GM18907 (cell line): Measurements from ENCODE around the gene GRM1.

Experiments used
- ATAC-seq: cut with Tn5 transposase; IDR thresholded peaks from one replicate; pipeline ENCODE4 v1.9.1; 2021; ENCODE audit warnings: mild to moderate bottlenecking, moderate library complexity; ENCODE audit not compliant: unreplicated experiment

Gene GRM1

DNA sequence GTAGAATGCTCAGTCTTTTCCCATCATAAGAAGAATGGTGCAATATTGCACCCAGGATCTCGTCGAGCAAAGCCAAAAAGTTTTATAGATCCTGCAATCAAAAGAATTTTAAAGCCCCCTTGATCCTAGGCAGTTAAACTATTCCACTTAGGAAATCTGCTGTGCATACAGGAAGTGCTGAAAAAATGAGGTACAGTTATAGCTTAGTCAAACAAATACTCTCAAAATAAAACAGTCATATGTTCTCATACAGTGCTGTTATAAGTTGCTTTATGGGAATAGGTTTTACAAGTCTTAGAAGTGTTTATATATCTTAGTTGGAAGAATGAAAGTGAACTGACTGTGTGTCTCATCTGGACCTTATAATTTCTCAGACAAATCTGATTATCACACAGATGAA, 282.2 kb downstream of the GRM1 start:
- ATAC-seq, result no peak

DNA sequence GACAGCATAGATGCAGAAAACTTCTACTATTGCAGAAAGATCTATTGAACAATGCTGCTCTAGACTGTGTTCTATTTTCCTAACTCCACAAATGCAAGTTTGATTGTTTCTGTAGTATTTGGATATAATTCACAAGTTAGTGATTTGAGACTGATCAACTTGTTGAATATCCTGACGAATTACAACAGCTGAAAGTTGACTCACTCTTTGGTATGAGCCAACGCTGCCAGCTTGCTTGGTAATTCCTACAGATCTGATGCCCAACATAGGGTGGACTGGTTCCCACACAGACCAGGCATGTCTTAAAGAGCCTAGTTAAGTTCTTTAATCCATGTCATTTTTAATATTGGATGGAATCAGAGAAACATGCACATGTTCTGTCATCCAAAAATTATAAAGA, 283.7 kb downstream of the GRM1 start:
- no peak for ATAC-seq

DNA sequence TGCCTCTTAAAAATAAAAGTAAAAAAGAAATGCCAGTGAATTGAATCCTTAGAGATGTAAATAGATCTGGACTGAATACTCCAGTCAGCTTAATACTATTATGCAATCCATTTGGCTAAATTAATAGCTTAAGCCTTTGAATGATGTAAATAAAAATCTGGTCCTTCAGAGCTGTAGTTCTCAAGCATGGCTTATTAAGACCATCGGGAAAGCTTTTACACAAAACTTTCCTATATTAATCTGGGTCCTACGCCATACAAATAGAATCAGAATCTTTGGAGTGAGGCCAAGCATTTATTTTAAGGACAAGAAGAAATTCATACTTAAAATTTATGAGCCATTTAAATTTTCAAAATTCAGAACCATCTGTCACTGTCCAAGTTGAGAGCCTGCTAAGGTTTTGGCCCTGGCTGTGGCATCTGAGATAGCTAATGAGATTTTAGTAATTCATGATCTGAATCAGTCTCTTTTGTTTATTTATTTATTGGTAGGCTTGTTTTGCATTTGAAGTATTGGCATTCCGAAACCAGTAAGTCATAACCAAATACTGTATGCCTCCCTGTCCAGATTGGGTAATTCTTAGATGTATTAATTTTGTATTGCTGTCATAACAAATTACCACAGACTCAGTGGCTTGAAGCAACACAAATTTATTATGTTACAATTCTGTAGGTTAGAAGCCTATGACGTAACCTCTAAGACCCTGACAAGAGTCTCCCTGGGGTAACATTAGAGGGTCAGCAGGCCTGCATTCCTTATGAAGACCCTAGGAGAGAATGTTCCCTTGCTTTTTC, 286.7 kb downstream of the GRM1 start:
- ATAC-seq, result no peak

DNA sequence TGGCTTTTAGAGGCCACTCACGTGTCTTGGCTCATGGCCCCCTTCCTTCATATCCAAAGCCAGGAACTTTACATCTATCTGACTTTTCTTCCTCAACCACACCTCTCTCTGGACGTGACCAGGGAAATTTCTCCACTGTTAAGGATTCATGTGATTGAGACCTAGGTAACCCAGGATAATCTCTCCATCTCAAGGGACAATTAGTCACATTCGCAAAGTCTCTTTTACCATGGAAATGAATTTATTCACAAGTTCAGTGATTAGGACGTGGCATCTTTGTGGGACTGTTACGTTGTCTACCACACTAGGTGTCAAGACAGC, 287.3 kb downstream of the GRM1 start:
- ATAC-seq, result no peak

DNA sequence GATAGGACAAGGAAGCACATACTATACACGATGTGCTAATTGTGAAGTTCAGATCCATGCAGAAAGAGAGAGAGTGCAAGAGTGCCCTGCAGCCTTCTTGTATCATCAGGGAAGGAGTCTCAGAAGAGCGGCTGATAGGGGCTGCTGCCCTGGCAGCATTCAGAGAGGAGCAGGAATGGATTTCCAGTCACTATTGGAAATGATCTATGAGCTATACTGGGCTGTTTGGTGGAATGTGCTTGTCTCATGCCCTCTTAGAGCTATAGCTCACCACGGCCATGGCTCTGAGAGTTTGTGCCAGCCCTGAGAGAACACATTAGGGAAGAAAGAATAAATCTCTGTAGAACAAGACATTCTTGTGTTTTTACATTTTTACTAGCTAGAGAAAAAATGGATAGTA, 302.2 kb downstream of the GRM1 start:
- ATAC-seq, result no peak

DNA sequence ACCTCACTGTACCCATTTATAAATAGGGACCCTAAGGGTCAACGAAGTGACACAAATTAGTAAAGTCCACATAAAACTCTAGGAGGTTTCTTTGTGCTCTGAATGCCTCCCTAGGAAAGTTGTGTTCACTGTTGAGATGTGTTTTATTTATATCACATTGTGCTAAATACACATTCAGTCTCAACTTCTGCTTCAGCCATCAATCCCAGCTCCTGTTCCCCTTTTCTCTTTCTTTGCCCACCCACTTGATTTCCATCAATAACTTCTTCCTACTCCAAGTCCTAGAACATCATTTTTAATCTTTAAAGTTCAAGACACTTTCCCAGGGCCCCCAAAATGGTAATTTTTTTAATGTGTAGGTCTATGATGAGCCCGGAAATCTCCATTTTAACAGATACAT, 306.5 kb downstream of the GRM1 start:
- ATAC-seq, result no peak

DNA sequence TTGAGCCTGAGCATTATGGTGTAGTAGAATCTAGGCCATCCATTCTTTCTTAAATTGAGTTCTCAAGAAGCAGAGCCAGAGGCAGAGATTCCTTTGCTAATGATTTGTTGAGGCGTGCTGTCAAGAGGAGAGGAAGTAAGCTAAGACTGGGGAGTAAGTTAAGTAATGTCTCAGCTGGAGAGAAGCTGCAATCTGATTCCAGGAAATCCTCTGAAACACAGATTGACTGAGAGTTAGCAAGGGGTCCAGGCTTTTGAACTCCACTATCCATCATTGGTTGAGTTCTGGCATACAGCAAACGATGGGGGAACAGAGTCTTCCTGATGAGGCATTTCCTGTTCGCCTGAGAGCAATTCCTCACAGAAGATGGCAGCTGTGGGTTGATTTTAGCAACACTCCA, 307.3 kb downstream of the GRM1 start:
- no peak for ATAC-seq

DNA sequence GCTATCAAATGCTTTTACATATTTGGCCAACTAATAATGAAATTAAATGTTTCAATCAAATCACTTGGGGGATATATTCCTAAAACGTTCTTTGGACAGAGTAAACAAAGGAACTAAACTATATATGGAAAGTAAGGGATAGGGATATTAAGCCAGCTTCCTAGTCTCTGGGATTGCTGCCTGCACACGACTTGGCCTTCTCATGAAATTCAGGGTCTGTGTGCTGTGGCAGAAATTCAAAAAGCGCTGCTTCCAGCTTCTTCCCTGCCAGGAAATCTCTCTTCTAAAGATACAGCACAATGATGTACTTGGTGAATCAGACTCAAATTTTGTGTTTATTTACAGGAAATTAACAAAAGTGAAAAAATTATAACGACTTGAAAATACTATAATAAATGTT, 308.5 kb downstream of the GRM1 start:
- no peak for ATAC-seq

DNA sequence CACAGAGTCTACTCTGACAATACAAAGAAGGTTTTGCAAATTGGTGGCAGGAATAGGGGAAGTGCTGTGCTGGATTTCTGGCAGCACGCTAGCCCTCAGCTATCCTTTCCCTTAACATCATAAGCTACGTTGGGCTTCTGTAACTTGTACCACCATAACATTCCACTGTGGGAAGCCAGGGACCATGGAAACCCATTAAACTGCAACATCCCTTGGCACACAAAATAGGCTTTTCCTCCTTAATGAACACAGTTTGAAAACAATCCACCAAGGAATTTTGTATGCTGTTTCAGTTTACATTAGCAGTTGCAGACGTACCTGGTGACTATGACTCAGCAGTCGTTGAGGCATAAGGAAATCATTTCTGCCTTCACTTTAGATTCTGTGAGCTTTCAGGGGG, 310.9 kb downstream of the GRM1 start:
- no peak for ATAC-seq

DNA sequence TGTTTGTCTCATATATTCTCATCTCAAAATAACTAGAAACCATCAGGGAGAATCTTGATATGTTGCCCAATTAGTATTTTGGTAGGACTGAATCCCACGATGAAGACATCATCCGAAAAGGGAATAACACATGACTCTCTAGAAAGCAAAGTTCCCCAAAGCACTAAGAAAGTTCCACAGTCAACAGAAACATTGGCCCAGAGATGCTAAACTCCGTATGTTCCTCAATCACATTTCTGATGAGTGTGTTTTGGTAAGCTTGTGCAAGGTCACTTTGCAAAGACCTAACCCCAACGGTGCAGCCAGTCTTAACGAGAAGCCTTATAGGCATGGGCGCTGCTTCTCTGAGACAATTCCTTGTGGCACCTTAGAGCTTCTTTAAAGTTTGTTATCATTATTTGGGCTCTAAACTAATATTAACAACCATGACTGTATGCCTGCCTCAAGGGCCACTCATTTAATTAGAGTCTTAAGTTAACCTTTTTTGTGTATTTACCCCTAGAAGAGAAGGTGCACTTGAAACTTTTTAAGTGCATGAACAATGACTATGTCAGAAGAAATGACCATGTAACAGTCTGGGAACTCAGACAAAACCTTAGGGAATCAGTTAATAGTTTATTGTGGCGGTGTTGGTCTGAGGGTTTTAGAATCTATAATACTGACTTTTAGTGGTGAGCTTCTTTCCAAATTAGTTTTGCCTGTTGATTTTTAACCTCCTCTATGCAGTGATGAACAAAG, 312.8 kb downstream of the GRM1 start:
- ATAC-seq, result no peak

DNA sequence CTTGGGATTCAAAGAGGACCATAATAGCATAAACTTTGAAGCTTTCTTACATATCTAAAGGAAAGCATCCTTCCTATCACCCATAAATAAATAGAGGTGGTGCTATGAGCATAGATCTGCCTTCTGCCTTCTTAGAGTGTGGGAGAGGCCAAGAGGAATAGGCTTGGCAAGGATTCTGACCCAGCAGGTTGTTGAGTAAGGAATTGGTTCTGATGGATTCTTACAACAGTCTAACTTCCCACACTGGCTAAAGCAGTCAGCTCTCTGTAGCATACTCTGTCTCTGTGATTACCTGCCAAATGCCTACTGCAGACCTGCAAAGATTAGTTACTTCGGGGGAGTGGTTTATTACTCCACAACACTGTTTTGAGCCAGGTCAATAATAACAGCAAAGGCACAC, 316.7 kb downstream of the GRM1 start:
- no peak for ATAC-seq

DNA sequence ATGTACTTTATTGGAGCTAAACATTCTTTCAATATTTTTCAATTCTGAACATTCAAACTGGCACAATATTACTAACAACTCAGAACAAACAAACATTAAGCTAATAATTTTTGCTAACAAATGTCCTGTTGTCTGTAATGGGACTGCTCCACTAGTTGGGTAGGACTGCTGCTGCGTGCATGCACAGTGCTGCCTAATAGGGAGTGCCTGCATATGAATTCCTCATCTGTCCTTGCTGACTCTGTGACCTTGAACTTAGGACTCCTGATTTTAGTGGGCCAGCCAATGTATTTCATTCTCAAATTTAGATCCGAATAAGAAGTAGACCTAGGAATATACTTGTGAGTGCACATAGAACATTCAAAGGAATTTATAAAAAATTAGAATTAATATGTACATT, 318.2 kb downstream of the GRM1 start:
- no peak for ATAC-seq

DNA sequence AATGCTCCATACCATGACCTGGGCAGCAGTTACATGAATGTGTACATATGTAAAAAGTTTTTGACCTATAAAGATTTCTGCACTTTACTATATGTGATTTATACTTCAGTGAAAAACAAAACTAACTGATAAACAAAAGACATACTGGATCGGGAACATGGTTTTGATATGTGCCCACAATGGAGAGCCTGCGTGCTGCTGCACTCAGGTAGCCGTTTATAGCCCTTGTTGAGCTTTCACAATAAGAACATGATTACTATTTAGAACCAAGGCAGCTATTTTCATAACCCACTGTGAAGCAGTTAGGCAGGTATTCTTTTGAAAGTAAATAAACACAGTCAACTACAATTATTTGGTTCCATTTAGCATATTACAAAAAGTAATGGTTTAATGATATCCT, 318.8 kb downstream of the GRM1 start:
- no peak for ATAC-seq

DNA sequence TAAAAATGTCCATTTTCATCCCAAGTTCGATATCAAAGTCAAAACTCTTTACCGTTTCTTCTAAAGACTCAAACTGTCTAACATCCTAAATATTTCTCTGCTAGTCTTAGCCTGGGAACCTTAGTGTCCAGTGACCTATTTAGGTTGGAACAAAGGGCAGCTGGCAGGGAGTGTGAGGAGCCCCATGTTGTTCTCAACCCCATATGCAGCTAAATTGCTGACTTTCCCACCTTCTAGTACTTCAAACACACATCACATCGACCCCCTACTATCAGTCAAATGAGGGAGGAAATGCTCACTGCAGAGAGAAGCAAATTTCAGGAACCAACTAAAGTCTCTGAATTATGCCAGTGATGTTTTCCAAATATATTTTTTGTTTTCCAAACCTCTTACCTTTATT, 322.2 kb downstream of the GRM1 start:
- no peak for ATAC-seq

DNA sequence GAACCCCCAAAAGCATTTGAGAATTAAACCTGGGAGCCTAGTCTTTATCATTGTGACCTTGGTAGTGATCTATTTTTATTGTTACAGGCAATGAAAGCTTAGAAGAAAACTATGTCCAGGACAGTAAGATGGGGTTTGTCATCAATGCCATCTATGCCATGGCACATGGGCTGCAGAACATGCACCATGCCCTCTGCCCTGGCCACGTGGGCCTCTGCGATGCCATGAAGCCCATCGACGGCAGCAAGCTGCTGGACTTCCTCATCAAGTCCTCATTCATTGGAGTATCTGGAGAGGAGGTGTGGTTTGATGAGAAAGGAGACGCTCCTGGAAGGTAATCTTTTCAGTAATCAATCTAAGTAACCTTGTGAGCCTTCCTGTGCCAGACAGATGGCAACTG, 323.3 kb downstream of the GRM1 start:
- no peak for ATAC-seq

DNA sequence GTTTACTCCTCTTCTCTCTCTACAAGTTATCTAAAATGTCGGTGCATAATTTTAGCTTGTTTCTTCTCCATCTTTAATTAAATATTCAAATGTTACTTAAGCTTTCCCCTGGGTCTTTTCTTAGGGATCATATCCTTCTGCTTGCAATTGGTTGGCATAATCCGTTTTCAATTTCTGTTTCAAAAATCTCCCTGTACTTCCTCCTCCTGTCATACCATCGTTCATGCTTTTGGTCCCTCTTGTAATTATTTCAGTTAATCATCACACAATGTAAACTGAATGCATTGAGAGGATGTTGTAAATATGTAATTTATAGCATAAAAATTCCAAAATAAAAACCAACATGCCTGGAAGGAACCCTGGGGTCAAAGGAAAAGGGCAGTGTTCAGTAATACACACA, 325.6 kb downstream of the GRM1 start:
- no peak for ATAC-seq

DNA sequence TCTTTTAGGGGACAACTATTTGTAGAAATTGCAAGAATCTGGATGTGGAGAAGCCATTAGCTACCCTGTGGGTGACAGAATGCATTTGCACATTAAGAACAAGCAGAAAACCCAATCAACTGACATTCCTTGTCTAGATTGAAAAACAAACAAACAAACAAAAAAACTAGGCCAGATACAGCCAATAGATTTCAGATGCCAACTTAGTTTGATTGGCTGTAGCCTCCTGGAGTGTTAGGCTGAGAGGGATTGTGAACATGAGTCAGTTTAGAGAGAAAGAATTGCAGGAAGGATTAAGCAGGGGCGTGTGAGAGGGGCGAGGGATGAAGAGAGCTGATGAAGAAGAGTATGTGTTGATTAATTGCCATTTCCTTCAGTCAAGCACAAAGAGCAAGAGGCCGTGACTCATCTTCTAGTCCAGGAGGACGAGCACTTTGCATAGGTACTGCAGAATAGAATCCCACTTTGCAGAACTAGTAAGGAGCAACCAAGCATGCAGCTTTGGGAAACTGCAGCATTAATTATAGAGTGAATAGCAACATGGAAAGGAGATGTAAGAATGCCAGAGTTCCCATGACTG, 326.7 kb downstream of the GRM1 start:
- ATAC-seq, result no peak

DNA sequence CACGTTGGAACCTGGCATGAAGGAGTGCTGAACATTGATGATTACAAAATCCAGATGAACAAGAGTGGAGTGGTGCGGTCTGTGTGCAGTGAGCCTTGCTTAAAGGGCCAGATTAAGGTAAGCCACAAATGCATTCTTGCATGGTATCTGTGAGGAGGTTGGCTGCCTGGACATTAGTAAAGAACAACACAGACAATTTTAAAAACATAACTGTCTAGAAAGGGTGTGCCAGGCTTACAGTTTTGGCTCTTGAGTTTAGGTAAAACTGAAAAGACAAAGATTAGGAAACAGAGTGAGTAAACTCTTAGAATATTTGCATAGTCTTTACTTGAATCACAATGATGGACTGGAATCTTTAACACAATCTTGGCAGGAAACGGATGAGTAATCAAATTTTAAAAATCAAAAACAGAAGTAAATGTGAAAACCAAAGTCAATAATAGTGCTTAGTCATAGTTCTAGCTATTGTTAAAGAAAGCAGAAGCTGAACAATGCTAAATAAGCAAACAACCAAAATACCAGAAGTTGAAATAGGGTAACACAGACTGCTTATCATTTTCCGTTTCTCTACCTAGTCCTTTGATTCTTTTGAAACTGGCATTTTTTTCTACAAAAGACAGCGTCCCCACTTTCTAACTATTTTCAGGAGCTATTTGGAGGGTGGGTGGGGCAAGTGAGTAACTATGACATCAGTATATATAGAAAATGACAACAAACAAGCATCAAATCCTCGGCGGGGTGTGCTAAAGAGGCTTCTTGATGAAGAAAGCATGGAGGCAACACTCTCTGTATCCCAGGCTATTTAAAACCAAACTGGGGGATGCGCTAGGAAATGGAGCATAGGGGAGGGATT, 328.9 kb downstream of the GRM1 start:
- ATAC-seq, result peak; percentile 49

DNA sequence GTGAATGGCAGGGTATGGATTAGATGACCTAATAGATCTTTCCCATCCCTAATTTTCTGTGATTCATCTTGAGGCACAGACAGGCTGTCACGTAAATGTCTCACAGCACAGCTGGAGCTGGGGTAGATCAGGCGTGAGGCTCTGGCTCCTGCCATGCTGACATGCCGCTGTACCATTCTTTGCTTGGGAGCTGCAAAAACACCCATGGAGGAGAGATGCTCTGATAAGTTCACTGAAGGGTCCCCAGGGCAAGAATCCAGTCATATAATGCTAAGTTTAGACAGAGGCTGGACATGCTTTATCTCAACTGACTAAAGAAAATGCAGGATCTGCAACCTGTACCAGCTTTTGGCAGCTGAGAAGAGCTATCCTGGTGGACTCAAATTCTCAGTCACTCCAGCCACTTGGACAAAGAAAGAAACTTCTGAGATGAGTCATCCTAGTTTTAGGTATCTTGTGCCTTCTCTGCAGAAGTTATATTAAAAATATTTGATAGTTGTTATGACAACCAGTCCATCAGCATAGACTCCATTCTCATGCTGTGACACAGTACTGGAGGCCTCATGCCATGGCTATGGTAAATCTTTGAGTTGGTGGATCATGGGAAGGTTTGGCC, 329.7 kb downstream of the GRM1 start:
- no peak for ATAC-seq

DNA sequence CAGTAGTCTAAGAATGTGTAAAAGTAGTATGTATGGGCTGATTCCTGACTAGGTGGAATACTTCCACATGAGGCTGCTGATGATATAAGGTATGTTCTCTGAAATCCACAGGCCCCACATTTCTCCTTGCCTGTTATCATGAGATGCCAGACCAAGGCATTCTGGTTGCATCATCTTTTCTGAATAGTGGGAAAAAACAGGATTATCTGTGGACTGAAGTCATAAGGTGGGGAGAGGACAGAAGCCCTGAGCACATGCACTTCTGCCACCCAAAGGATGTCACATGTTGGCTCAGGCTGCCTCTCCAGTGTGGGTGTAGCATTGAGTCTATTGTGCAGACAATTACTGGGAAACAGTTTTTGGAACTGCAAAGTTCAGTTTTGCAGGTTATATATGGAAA, 330.3 kb downstream of the GRM1 start:
- no peak for ATAC-seq
